DND-41 (cell line): ENCODE results near the gene GDPD4.

Experiments used
- ATAC-seq: fragments of 200-7000 bp; cut with Tn5 transposase; 3 replicates; pipeline ENCODE4 v1.9.1; 2021; ENCODE audit warnings: low read depth; ENCODE audit not compliant: insufficient read depth
- DNase-seq: peaks from one replicate; pipeline ENCODE4 v3.0.0-alpha.2; 2020
- H2AFZ ChIP-seq: 2 replicates; pipeline ENCODE4 v1.6.0; 2012; ENCODE audit warnings: low read depth, low read length
- H3K27ac ChIP-seq: 2 replicates; pipeline ENCODE4 v1.5.1; 2012; ENCODE audit warnings: low read length, inconsistent platforms
- H3K27me3 ChIP-seq: fragments of 200-600 bp; sonication (generic); 2 replicates; pipeline ENCODE4 v1.6.0; 2012; ENCODE audit warnings: low read length, mild to moderate bottlenecking, inconsistent platforms; ENCODE audit not compliant: insufficient read depth, poor library complexity
- H3K36me3 ChIP-seq: 2 replicates; pipeline ENCODE4 v1.5.1; 2012; ENCODE audit warnings: low read length, inconsistent platforms; ENCODE audit not compliant: insufficient read depth
- H3K4me1 ChIP-seq: 2 replicates; pipeline ENCODE4 v1.5.1; 2012; ENCODE audit warnings: mild to moderate bottlenecking, low read length; ENCODE audit not compliant: insufficient read depth
- H3K4me2 ChIP-seq: 2 replicates; pipeline ENCODE4 v1.6.0; 2012; ENCODE audit warnings: mild to moderate bottlenecking, moderate library complexity, low read length, inconsistent platforms; ENCODE audit not compliant: insufficient read depth
- H3K4me3 ChIP-seq, 2 experiments: fragments of 200-600 bp in 1 of 2; shearing (Covaris generic) in 1 of 2; 2 replicates each; pipeline ENCODE4 v1.5.1; 2012 to 2016; ENCODE audit warnings: inconsistent platforms in 2 of 2, low read length in 2 of 2, mild to moderate bottlenecking in 2 of 2, low read depth in 1 of 2, moderate library complexity in 1 of 2
- H3K79me2 ChIP-seq: 2 replicates; pipeline ENCODE4 v1.6.0; 2012; ENCODE audit warnings: low read length, inconsistent platforms; ENCODE audit not compliant: insufficient read depth
- H3K9ac ChIP-seq: 2 replicates; pipeline ENCODE4 v1.6.0; 2012; ENCODE audit warnings: low read depth, mild to moderate bottlenecking, inconsistent platforms, low read length, moderate library complexity
- H3K9me3 ChIP-seq: 2 replicates; pipeline ENCODE4 v1.5.1; 2012; ENCODE audit warnings: low read length, moderate library complexity, mild to moderate bottlenecking, inconsistent platforms; ENCODE audit not compliant: insufficient read depth, severe bottlenecking
- H4K20me1 ChIP-seq: 2 replicates; pipeline ENCODE4 v1.6.0; 2012; ENCODE audit warnings: low read length; ENCODE audit not compliant: insufficient read depth
- CTCF ChIP-seq: IDR thresholded peaks from 2 replicates; pipeline ENCODE4 v1.5.1; 2012; ENCODE audit warnings: borderline replicate concordance, low read length, moderate library complexity, mild to moderate bottlenecking; ENCODE audit not compliant: poor library complexity, severe bottlenecking; ENCODE audit errors: extremely low read depth
- EZH2 ChIP-seq: IDR thresholded peaks from 3 replicates; pipeline ENCODE4 v1.6.1; 2012; ENCODE audit warnings: borderline replicate concordance, low read depth, mild to moderate bottlenecking, moderate library complexity, low read length, inconsistent platforms; ENCODE audit not compliant: severe bottlenecking

Gene GDPD4

DNA sequence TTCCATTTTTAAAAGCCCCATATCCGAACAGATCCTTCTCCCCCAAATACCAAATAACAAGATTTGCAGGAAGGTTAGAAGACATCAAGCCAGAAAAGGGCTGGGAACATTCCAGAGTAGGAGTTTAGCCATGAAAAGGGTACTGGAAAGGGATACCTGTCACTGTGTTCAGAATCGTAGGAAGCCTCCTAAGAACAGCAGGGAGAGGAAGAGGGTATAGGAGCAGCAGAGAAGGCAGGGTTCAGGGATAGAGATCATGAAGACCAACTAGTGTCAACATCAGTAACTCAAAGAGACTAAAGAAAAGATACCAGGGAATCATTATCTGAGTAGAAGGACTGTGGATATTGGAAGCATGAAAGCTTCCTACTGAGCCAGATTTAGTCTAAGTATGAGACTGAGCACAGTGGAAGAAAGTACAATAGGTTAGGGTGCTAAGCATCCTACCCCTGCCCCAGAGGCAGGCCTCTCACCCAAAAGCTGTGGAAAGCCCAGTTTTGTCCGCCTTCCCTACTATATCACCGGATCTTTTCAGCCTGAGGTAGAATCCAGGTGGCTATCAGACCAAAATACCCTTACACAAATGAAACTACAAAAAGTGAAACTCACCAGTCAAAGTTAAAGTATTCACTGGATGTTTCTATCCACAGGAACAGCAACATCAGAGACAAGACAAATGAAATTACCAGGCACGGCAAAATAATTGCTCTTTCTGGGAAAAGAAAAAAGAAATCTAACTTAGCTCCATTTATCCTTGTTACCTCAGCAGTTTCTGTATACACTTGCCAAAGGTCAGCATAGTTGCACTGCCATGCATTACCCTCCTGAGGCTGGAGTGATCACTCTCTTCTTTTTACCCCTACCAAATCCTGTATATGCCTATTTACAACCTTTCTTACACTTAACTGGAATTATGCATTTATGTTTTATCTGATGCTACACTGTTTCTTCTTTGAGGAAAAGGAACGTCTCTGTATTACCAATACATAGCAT is 16.7 kb downstream of the GDPD4 start:
- Histone ChIP-seq H2AFZ (no peak overlapping the region), H4K20me1 (no peaks in the 10 kb centered on the region), H3K4me1 (no peaks in the 10 kb centered on the region), H3K4me3 (no peak overlapping the region), H3K9ac (no peak overlapping the region), H3K9me3 (no peaks in the 10 kb centered on the region), H3K27me3 (no peaks in the 10 kb centered on the region), H3K79me2 (no peaks in the 10 kb centered on the region), H3K4me2 (no peak overlapping the region), H3K27ac (no peak overlapping the region), H3K36me3 (no peaks in the 10 kb centered on the region)
- no peak for ATAC-seq
- no peak for DNase-seq
- no peak for TF ChIP-seq CTCF
- TF ChIP-seq EZH2, result no peak

DNA sequence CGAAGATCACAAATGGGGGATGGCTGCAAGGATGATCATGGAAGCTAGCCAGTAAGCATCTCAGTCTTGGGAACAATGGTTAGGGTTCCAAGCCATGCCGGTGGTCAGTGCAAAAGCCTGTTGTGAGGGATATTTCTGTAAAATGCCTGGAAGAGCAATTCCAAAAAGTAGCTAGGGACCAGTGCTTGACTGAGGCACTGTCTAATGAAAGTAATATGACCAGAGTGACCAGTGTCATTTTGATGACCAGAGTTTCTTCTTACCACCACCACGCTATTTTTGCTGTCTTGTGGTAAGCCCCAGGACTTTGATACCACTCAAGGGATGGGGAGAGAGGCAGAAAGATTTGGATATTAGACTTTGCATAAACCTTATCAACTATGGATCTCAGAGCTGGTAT is 18.4 kb downstream of the GDPD4 start:
- TF ChIP-seq EZH2 (no peak), CTCF (no peak)

GRCh38 chr11:77278595-77279506 is 22.6 kb downstream of the GDPD4 start:
- Histone ChIP-seq H3K4me3 (no peak overlapping the region), H4K20me1 (no peaks in the 10 kb centered on the region), H3K36me3 (no peaks in the 10 kb centered on the region), H3K9ac (no peak overlapping the region), H3K79me2 (no peaks in the 10 kb centered on the region), H3K9me3 (no peaks in the 10 kb centered on the region), H3K4me1 (no peaks in the 10 kb centered on the region), H3K27ac (no peak overlapping the region), H3K27me3 (peaks cover 7% of the 10 kb centered on the region), H2AFZ (no peak overlapping the region), H3K4me2 (no peak overlapping the region)
- no peak for DNase-seq
- TF ChIP-seq CTCF (no peak), EZH2 (no peak)
- no peak for ATAC-seq

More for the DNA sequence above, 18.4 kb downstream of the GDPD4 start:
- H3K4me2 ChIP-seq, result no peak overlapping the region
- DNase-seq (no peak), ATAC-seq (no peak)
- H3K9me3 ChIP-seq, result no peaks in the 10 kb centered on the region
- H2AFZ ChIP-seq, result no peak overlapping the region
- H3K27me3 ChIP-seq, result peaks cover 3% of the 10 kb centered on the region
- H3K27ac ChIP-seq, result no peak overlapping the region
- no peaks in the 10 kb centered on the region for H3K36me3 ChIP-seq
- H3K9ac ChIP-seq, result no peak overlapping the region
- no peaks in the 10 kb centered on the region for H3K79me2 ChIP-seq
- H3K4me1 ChIP-seq, result no peaks in the 10 kb centered on the region
- H4K20me1 ChIP-seq, result no peaks in the 10 kb centered on the region
- no peak overlapping the region for H3K4me3 ChIP-seq
